ENCODE data around the gene GHDC. TPM values are rescaled to one million over a fixed set of nuclear protein-coding genes. Genes with fewer than 3 reads are reported as not detected.
"Not testable (repeated sequence)": the region's sequence is repeated elsewhere in the genome, so short reads cannot be mapped to it uniquely, and the experiment has no call there.

The GHDC gene
- polyA plus RNA-seq, 10 donors = 8.4 to 12.9 (median 10.2) TPM

GRCh38 chr17:42203354-42203753, 9.1 kb upstream of the GHDC start:
- no peak for DNase-seq

- DNase-seq = no peak
Measured at GRCh38 chr17:42202696-42203095, 8.4 kb upstream of the GHDC start.

GRCh38 chr17:42202159-42202558, 7.9 kb upstream of the GHDC start:
- no peak for DNase-seq

GRCh38 chr17:42201458-42201772, 7.1 kb upstream of the GHDC start:
- DNase-seq = no peak

GRCh38 chr17:42200706-42201457, 6.6 kb upstream of the GHDC start:
- DNase-seq = no peak

- DNase-seq = no peak
Measured at GRCh38 chr17:42199416-42200011, 5.2 kb upstream of the GHDC start.

GRCh38 chr17:42198897-42199296, 4.6 kb upstream of the GHDC start:
- DNase-seq = no peak

- no peak for DNase-seq
Measured at GRCh38 chr17:42197564-42198156, 3.4 kb upstream of the GHDC start.

- no peak for DNase-seq
Measured at GRCh38 chr17:42193216-42193968, 902 bp downstream of the GHDC start.

- no peak for DNase-seq
Measured at GRCh38 chr17:42192189-42193126, 1.8 kb downstream of the GHDC start.

- DNase-seq = no peak
Measured at GRCh38 chr17:42191275-42191608, 3.1 kb downstream of the GHDC start.

GRCh38 chr17:42190491-42191274, 3.6 kb downstream of the GHDC start:
- DNase-seq = no peak

GRCh38 chr17:42189651-42189965, 4.7 kb downstream of the GHDC start:
- DNase-seq = no peak

GRCh38 chr17:42188749-42189650, 5.3 kb downstream of the GHDC start:
- no peak for DNase-seq

GRCh38 chr17:42187833-42188232, 6.5 kb downstream of the GHDC start:
- DNase-seq = no peak

- not testable (repeated sequence) for DNase-seq
Measured at GRCh38 chr17:42186191-42186590, 8.1 kb downstream of the GHDC start.

GRCh38 chr17:42185621-42185930, 8.7 kb downstream of the GHDC start:
- DNase-seq = no peak

GRCh38 chr17:42184713-42185620, 9.3 kb downstream of the GHDC start, which contains the start of gene HCRT:
HCRT (minus strand) TSS chr17:42185452; CDS start chr17:42185365, 87 bp downstream.
- DNase-seq = no peak
